SK-MEL-5 (cell line): ENCODE results near the gene NCDN. TPM values are rescaled to one million over a fixed set of nuclear protein-coding genes. Genes with fewer than 3 reads are reported as not detected.

Source experiments
- DNase-seq: peaks from one replicate; pipeline ENCODE4 v3.0.0-alpha.2; 2016; ENCODE audit warnings: low read depth, low spot score
- in situ Hi-C: cut with HindIII; loops from 2 replicates; pipeline ENCODE4 v1.10.0; 2016; ENCODE audit warnings: low sequenced_read_pairs, high pct_unique_total_duplicates, low pct_unique_long_range_greater_than_20kb
- total RNA-seq: library from RNA; depleted of rRNA; stranded (reverse); fragments of >200 nt; shearing (Covaris generic); gene quantifications from 2 replicates; pipeline ENCODE4 v1.2.3, GENCODE V29; 2014

NCDN gene
- total RNA-seq, 1 experiment from 2014 or later: 13.4 TPM

GRCh38 chr1:35544976-35545375, 12.6 kb upstream of the NCDN start:
- in situ Hi-C loops: no loop called here
- DNase-seq: peak; percentile 78

DNA sequence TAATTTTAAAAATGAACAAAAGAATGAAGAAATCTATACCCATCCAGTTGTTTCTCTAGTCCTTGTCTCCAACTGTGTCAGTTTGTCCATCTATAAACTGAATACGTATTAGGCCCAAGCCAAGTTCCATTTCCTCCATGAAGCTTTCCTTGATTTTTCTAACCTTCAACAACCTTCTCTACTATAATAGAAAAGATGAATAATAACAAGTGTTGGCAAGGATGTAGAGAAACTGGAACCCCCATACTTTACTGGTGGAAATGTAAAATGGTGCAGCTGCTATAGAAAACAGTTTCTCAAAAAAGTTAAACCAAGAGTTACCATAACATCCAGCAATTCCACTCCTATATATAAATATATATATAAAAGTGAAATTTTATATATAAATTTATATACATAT, 11.0 kb upstream of the NCDN start:
- no peak for DNase-seq
- in situ Hi-C loops: no loop called here

GRCh38 chr1:35553851-35554250, 3.7 kb upstream of the NCDN start:
- in situ Hi-C loops: no loop called here
- no peak for DNase-seq

DNA sequence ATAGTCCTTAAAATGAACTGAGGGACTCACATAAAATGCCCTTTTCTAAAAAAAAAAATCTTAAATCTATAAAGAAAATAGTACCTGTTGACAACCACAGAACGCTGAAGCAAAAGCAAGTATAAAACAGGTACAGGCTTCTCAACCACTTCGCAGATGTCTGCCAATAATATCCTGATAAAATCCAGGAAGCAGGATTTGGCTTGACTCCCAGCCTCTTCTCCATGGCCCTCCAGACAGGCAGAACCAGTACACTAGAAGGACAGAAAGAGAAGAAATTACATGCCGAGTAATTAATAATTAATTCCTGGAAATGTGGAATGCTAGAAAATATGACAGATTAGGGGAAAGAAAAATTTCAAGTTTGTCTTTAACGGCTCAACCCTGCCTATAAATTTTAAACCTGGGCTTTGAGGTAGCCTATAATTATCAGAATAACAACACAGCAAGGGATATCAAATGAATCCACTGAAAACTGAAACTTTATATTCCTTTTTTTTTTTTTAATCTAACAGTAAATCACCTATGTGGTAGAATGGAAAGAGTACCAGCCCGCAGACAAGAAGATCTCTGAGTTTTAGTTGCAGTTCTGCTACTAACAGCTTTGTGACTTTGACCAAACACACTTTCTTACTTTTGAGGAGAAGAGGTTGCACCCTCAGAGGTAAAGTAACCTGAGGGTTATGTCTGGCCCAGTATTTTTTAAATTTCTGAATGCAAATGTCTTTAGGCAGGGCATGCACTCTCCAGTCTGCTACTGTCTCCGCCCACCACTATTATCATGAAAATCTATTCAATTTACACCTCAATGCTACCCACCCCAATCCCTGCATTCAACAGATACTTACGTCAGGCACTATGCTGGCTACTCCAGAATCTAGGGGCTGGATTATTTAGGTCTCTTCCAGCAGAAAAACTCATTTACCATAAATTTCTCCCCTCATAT, 3.1 kb upstream of the NCDN start:
- in situ Hi-C loops: no loop called here
- DNase-seq: no peak

DNA sequence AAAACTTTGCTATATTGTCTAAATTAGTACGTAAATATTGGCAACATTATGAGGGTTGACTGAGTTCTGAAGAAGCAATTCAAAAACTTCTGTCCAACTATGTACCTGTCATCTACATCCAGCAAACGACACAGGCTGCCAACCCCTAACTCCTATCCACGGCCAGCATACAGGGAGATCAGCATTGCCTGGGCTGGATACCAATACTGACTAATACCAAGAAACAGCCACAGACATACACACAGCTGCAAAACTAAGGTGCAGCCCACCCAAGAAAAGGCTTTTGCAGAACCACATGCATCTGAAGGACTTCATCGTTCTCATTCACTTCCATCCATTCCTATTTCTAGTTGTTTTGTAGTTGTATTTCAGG, 2.4 kb upstream of the NCDN start:
- in situ Hi-C loops: no loop called here

GRCh38 chr1:35555601-35556477, 1.8 kb upstream of the NCDN start:
- in situ Hi-C loops: no loop called here
- no peak for DNase-seq

More for the DNA sequence above, 2.4 kb upstream of the NCDN start:
- DNase-seq: no peak

DNA sequence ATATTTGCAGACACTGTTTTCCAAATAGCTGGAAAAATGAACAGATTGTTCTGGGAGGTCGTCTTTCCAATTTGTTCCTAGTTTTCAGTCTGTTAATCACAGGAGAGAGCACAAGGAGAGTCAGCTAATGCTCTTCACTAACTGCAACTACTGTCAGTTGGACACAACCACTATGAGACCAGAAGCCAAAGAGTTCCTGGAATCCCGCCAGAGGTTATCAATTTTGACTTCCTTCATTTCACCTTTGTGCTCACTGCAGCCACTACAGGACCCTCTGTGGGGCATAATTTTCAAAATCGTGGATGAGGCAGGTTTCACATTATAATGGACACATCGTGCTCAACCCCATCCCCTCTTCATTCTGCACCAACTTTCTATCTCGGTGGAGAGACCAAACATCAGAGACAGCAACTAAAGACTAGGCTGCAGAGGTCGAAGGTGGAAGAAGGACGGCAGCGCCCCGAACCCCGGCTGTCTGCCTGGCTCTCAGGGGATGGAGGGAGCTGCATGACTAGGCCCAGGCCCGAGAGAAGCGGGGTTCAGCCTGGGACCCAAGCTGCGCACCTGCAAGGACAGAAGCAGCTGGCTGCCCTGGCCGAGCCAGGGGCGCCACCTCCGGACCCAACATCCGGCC, 998 bp upstream of the NCDN start:
- in situ Hi-C loops: no loop called here
- DNase-seq: no peak

GRCh38 chr1:35557118-35557610, 435 bp upstream of the NCDN start, which contains the start of gene KIAA0319L:
TSS of gene KIAA0319L (minus strand) at chr1:35557403. CDS start at chr1:35554491, 2,912 bp downstream.
- in situ Hi-C loops: no loop called here
- peak; percentile 49 for DNase-seq

GRCh38 chr1:35558374-35559316, 1.0 kb downstream of the NCDN start:
- DNase-seq: no peak
- in situ Hi-C loops: no loop called here

- DNase-seq: no peak
- in situ Hi-C loops: no loop called here
Measured at GRCh38 chr1:35559317-35559944, 1.8 kb downstream of the NCDN start.

DNA sequence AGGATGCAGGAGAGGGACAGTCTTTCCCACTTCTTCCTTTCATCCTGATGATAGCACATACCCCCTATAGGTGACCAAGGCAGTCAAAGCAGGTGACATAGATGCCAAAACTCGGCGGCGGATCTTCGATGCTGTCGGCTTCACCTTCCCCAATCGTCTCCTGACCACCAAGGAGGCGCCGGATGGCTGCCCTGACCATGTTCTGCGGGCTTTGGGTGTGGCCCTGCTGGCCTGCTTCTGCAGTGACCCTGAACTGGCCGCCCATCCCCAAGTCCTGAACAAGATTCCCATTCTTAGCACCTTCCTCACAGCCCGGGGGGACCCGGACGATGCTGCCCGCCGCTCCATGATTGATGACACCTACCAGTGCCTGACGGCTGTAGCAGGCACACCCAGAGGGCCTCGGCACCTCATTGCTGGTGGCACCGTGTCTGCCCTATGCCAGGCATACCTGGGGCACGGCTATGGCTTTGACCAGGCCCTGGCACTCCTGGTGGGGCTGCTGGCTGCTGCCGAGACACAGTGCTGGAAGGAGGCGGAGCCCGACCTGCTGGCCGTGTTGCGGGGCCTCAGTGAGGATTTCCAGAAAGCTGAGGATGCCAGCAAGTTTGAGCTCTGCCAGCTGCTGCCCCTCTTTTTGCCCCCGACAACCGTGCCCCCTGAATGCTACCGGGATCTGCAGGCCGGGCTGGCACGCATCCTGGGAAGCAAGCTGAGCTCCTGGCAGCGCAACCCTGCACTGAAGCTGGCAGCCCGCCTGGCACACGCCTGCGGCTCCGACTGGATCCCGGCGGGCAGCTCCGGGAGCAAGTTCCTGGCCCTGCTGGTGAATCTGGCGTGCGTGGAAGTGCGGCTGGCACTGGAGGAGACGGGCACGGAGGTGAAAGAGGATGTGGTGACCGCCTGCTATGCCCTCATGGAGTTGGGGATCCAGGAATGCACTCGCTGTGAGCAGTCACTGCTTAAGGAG, 2.9 kb downstream of the NCDN start:
- in situ Hi-C loops: no loop called here
- DNase-seq: no peak

GRCh38 chr1:35561297-35561971, 3.8 kb downstream of the NCDN start:
- no peak for DNase-seq
- in situ Hi-C loops: no loop called here

GRCh38 chr1:35561972-35562680, 4.5 kb downstream of the NCDN start:
- in situ Hi-C loops: no loop called here

DNA sequence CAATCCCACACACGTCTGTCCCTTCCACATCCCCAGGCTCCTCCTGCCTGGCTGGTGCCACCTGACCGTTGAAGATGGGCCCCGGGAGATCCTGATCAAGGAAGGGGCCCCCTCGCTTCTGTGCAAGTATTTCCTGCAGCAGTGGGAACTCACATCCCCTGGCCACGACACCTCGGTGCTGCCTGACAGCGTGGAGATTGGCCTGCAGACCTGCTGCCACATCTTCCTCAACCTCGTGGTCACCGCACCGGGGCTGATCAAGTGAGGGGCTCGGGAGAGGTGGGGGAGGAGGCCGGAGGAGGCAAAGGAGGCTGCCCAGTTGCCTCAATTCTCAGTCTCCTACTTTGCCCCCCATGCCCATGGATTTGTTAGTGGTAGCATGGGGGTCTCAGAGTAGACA, 5.6 kb downstream of the NCDN start:
- in situ Hi-C loops: no loop called here
- no peak for DNase-seq

More at GRCh38 chr1:35561972-35562680, 4.5 kb downstream of the NCDN start:
- DNase-seq: no peak
